Cortex of kidney (tissue), 1 donor: ENCODE results near the gene MRPL21.
"Not testable (repeated sequence)": the region's sequence is repeated elsewhere in the genome, so short reads cannot be mapped to it uniquely, and the experiment has no call there.

Experiments
- DNase-seq: peaks from one replicate; lab custom pipeline; 2025; lab: John Stamatoyannopoulos, UW

The MRPL21 gene

GRCh38 chr11:68910965-68911364 is 7.3 kb upstream of the MRPL21 start:
- no peak for DNase-seq

GRCh38 chr11:68908273-68908672 is 4.6 kb upstream of the MRPL21 start:
- DNase-seq: no peak

- DNase-seq: no peak
Measured at GRCh38 chr11:68905421-68906360, 2.1 kb upstream of the MRPL21 start.

- no peak for DNase-seq
Measured at GRCh38 chr11:68904248-68904847, 716 bp upstream of the MRPL21 start.

GRCh38 chr11:68900835-68901381 is 2.7 kb downstream of the MRPL21 start:
- no peak for DNase-seq

GRCh38 chr11:68897441-68897840 is 6.2 kb downstream of the MRPL21 start:
- DNase-seq: no peak

- no peak for DNase-seq
Measured at GRCh38 chr11:68896171-68896959, 7.3 kb downstream of the MRPL21 start.

GRCh38 chr11:68893282-68893681 is 10.3 kb downstream of the MRPL21 start:
- no peak for DNase-seq

- DNase-seq: no peak
Measured at GRCh38 chr11:68892576-68892975, 11.1 kb downstream of the MRPL21 start.

GRCh38 chr11:68891351-68891948 is 12.2 kb downstream of the MRPL21 start:
- DNase-seq: no peak

- DNase-seq: no peak
Measured at GRCh38 chr11:68890490-68891231, 13.0 kb downstream of the MRPL21 start.

- no peak for DNase-seq
Measured at GRCh38 chr11:68889948-68890446, 13.6 kb downstream of the MRPL21 start.

GRCh38 chr11:68884827-68885226 is 18.8 kb downstream of the MRPL21 start:
- DNase-seq: not testable (repeated sequence)

- DNase-seq: no peak
Measured at GRCh38 chr11:68882391-68882790, 21.2 kb downstream of the MRPL21 start.

GRCh38 chr11:68881320-68881719 is 22.3 kb downstream of the MRPL21 start:
- DNase-seq: no peak

- no peak for DNase-seq
Measured at GRCh38 chr11:68880851-68881250, 22.8 kb downstream of the MRPL21 start.

GRCh38 chr11:68878022-68878421 is 25.6 kb downstream of the MRPL21 start:
- no peak for DNase-seq

- no peak for DNase-seq
Measured at GRCh38 chr11:68872216-68873003, 31.2 kb downstream of the MRPL21 start.

GRCh38 chr11:68870470-68870869 is 33.2 kb downstream of the MRPL21 start:
- DNase-seq: no peak

- DNase-seq: no peak
Measured at GRCh38 chr11:68868221-68868835, 35.3 kb downstream of the MRPL21 start.
